ENCODE measurements around the gene CRIM1. TPM values are rescaled to one million over a fixed set of nuclear protein-coding genes. Genes with fewer than 3 reads are reported as not detected.

The CRIM1 gene
- polyA plus RNA-seq, 2 of the 4 experiments (the other 2 are of a cell fraction), result 127 to 208 TPM

DNA sequence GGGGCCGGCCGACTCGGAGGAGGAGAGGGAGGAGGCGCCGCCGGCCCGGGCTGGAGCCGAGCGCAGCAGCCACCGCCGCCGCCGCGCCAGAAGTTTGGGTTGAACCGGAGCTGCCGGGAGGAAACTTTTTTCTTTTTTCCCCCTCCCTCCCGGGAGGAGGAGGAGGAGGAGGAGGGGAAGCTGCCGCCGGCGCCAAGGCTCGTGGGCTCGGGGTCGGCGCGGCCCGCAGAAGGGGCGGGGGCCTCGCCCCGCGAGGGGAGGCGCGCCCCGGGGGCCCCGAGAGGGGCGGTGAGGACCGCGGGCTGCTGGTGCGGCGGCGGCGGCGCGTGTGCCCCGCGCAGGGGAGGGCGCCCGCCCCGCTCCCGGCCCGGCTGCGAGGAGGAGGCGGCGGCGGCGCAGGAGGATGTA lies 316 bp downstream of the CRIM1 start:
- ChIA-PET POLR2A (interaction anchor here (0.7 to 3.2 kb wide), 10 partner anchors 13 to 214 kb away, joined by 3 to 23 read pairs (median 5); no protein-coding TSS in a partner anchor), CTCF (interaction anchor here (0.8 to 13.5 kb wide), 15 partner anchors 11 to 308 kb away, joined by 3 to 148 read pairs (median 5); no protein-coding TSS in a partner anchor)
- no peak for TF ChIP-seq ZSCAN20 (CRISPR knock-in tag; IDR thresholded peaks at IDR 0.05)
- no peak for TF ChIP-seq TFCP2L1 (CRISPR knock-in tag; IDR thresholded peaks at IDR 0.05)
- TF ChIP-seq CHD2 (IDR thresholded peaks at IDR 0.05; ENCODE audit: low read length, partially characterized antibody), result no peak
- TF ChIP-seq NPAS2 (CRISPR knock-in tag; IDR thresholded peaks at IDR 0.05; ENCODE audit: borderline replicate concordance), result no peak
- peak; percentile 8; the same call in 1 of the 3 replicates for TF ChIP-seq BCL3 (IDR thresholded peaks at IDR 0.05)
- TF ChIP-seq BHLHE40 (IDR thresholded peaks at IDR 0.05; ENCODE audit: low read depth, low read length), result no peak
- TF ChIP-seq KDM5A (IDR thresholded peaks at IDR 0.05), result no peak
- no peak for TF ChIP-seq CBX8 (IDR thresholded peaks at IDR 0.05)
- TF ChIP-seq, protein P1, sequence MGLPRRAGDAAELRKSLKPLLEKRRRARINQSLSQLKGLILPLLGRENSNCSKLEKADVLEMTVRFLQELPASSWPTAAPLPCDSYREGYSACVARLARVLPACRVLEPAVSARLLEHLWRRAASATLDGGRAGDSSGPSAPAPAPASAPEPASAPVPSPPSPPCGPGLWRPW (IDR thresholded peaks at IDR 0.05), result no peak
- TF ChIP-seq JUN (IDR thresholded peaks at IDR 0.05), result peak; percentile 38 to 56; a peak in 4 of 5 replicates
- no peak for TF ChIP-seq NFE2L2 (conservative IDR thresholded peaks at IDR 0.05; ENCODE audit: low read length)
- TF ChIP-seq PHF8 (IDR thresholded peaks at IDR 0.05; ENCODE audit: borderline replicate concordance, low read depth), result peak; percentile 27; the same call in 1 of the 2 replicates
- TF ChIP-seq MAFK (IDR thresholded peaks at IDR 0.05; ENCODE audit: partially characterized antibody), result no peak
- Histone ChIP-seq H3K4me1 (peaks cover 50% of the 10 kb centered on the region), H3K4me3 (peak overlapping the region; percentile 90), H3K9me3 (no peaks in the 10 kb centered on the region), H3K4me2 (peak overlapping the region; percentile 90), H3K27ac (peak overlapping the region; percentile 93 to 97)
- FAIRE-seq, result no peak
- DNase-seq (ENCODE audit: low read depth in 1 of 2, low spot score in 1 of 2), result no peak
- ATAC-seq, result no peak; a peak in 2 of 6 replicates
- 0% methylated on average over 5 of the region's 55 CpGs for WGBS (ENCODE audit: missing lambda C conversion rate)

GRCh38 chr2:36356298-36356989 lies 866 bp downstream of the CRIM1 start:
- Histone ChIP-seq H3K4me1 (peaks cover 55% of the 10 kb centered on the region), H3K9me3 (no peaks in the 10 kb centered on the region), H3K4me2 (peak overlapping the region; percentile 90), H3K4me3 (peak overlapping the region; percentile 90), H3K27ac (peak overlapping the region; percentile 93 to 97)
- POLR2A ChIA-PET, result interaction anchor here (0.7 to 3.2 kb wide), 9 partner anchors 12 to 213 kb away, joined by 3 to 23 read pairs (median 5); no protein-coding TSS in a partner anchor
- 2% methylated on average over 25 of the region's 74 CpGs for WGBS (ENCODE audit: missing lambda C conversion rate)
- no peak for FAIRE-seq
- CTCF ChIA-PET, result interaction anchor here (0.7 to 13.5 kb wide), 14 partner anchors 16 to 308 kb away, joined by 3 to 148 read pairs (median 4); no protein-coding TSS in a partner anchor
- ATAC-seq, result peak; percentile 16 to 36; a peak in 5 of 6 replicates
- no peak for DNase-seq (ENCODE audit: low read depth in 1 of 2, low spot score in 1 of 2)
- TF ChIP-seq CEBPB (IDR thresholded peaks at IDR 0.05) (no peak), ZSCAN20 (CRISPR knock-in tag; IDR thresholded peaks at IDR 0.05) (no peak), KDM5A (IDR thresholded peaks at IDR 0.05) (no peak), PHF8 (IDR thresholded peaks at IDR 0.05; ENCODE audit: borderline replicate concordance, low read depth) (no peak), ZFP36 (IDR thresholded peaks at IDR 0.05; ENCODE audit: borderline replicate concordance, partially characterized antibody) (no peak), MYC (IDR thresholded peaks at IDR 0.05; ENCODE audit: borderline replicate concordance, low read length) (no peak), EHMT2 (IDR thresholded peaks at IDR 0.05; ENCODE audit: low read depth) (no peak), CHD4 (IDR thresholded peaks at IDR 0.05; ENCODE audit: borderline replicate concordance) (no peak), MAFK (IDR thresholded peaks at IDR 0.05; ENCODE audit: partially characterized antibody) (no peak), EHF (CRISPR knock-in tag; IDR thresholded peaks at IDR 0.05) (no peak), POLR2A (IDR thresholded peaks at IDR 0.05; ENCODE audit: low read length) (no peak), E2F6 (IDR thresholded peaks at IDR 0.05; ENCODE audit: borderline replicate concordance, low read depth) (0 out of 2 replicates have a peak, but pooled peaks have one; percentile 21), CBX2 (IDR thresholded peaks at IDR 0.05; ENCODE audit: borderline replicate concordance, low read depth) (no peak), GATA3 (IDR thresholded peaks at IDR 0.05; ENCODE audit: borderline replicate concordance) (peak; percentile 19; the same call in 1 of the 2 replicates), BCL3 (IDR thresholded peaks at IDR 0.05) (0 out of 3 replicates have a peak, but pooled peaks have one; percentile 17), HOXB13 (CRISPR knock-in tag; IDR thresholded peaks at IDR 0.05; ENCODE audit: low read depth) (no peak), SREBF2 (IDR thresholded peaks at IDR 0.05) (no peak), JUN (IDR thresholded peaks at IDR 0.05) (0 out of 5 replicates have a peak, but pooled peaks of 1 of the 2 experiments have one; percentile 13), RNF2 (IDR thresholded peaks at IDR 0.05; ENCODE audit: borderline replicate concordance, low read depth) (0 out of 2 replicates have a peak, but pooled peaks have one; percentile 38)
- TF ChIP-seq, protein P2, sequence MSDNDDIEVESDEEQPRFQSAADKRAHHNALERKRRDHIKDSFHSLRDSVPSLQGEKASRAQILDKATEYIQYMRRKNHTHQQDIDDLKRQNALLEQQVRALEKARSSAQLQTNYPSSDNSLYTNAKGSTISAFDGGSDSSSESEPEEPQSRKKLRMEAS (IDR thresholded peaks at IDR 0.05), result peak; percentile 76
- TF ChIP-seq, protein P3, sequence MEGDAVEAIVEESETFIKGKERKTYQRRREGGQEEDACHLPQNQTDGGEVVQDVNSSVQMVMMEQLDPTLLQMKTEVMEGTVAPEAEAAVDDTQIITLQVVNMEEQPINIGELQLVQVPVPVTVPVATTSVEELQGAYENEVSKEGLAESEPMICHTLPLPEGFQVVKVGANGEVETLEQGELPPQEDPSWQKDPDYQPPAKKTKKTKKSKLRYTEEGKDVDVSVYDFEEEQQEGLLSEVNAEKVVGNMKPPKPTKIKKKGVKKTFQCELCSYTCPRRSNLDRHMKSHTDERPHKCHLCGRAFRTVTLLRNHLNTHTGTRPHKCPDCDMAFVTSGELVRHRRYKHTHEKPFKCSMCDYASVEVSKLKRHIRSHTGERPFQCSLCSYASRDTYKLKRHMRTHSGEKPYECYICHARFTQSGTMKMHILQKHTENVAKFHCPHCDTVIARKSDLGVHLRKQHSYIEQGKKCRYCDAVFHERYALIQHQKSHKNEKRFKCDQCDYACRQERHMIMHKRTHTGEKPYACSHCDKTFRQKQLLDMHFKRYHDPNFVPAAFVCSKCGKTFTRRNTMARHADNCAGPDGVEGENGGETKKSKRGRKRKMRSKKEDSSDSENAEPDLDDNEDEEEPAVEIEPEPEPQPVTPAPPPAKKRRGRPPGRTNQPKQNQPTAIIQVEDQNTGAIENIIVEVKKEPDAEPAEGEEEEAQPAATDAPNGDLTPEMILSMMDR (IDR thresholded peaks at IDR 0.05), result no peak
